Glutamatergic neuron (in vitro differentiated cells): ENCODE data around the gene ACTL7B. TPM values are rescaled to one million over a fixed set of nuclear protein-coding genes. Genes with fewer than 3 reads are reported as not detected.

ENCODE experiments used
- DNase-seq: peaks from one replicate; pipeline ENCODE4 v3.0.0; 2022
- H3K27ac Mint-ChIP-seq: one replicate; pipeline ENCODE4 v1.8.0; 2020; ENCODE audit warnings: mild to moderate bottlenecking, mixed read lengths, inconsistent platforms; ENCODE audit not compliant: unreplicated experiment
- H3K27me3 Mint-ChIP-seq: one replicate; pipeline ENCODE4 v1.8.0; 2020; ENCODE audit warnings: mild to moderate bottlenecking, moderate library complexity, mixed read lengths, inconsistent platforms; ENCODE audit not compliant: unreplicated experiment
- H3K36me3 Mint-ChIP-seq: one replicate; pipeline ENCODE4 v1.8.0; 2020; ENCODE audit warnings: mild to moderate bottlenecking, mixed read lengths, inconsistent platforms; ENCODE audit not compliant: unreplicated experiment
- H3K4me1 Mint-ChIP-seq: one replicate; pipeline ENCODE4 v1.8.0; 2020; ENCODE audit warnings: mild to moderate bottlenecking, low read depth, mixed read lengths, inconsistent platforms; ENCODE audit not compliant: unreplicated experiment
- H3K4me3 Mint-ChIP-seq: one replicate; pipeline ENCODE4 v1.8.0; 2020; ENCODE audit warnings: mild to moderate bottlenecking, mixed read lengths, inconsistent platforms; ENCODE audit not compliant: unreplicated experiment
- H3K9me3 Mint-ChIP-seq: one replicate; pipeline ENCODE4 v1.8.0; 2020; ENCODE audit warnings: mild to moderate bottlenecking, moderate library complexity, mixed read lengths, inconsistent platforms; ENCODE audit not compliant: unreplicated experiment
- CTCF ChIP-seq: fragments of 200-600 bp; sonication (generic); IDR thresholded peaks from one replicate; pipeline ENCODE4 v1.5.0; 2021; ENCODE audit not compliant: partially characterized antibody, unreplicated experiment
- total RNA-seq: library from RNA; stranded (reverse); fragmentation: NEBNext Ultra II Directional; extraction: Animal tissue kit (Norgen Biotek cat#: 25700); gene quantifications from one replicate; pipeline ENCODE4 v1.2.1, GENCODE V29; 2021; ENCODE audit not compliant: unreplicated experiment

The ACTL7B gene
- total RNA-seq, 1 donor from 2014 or later: not detected

GRCh38 chr9:108836319-108836718, 19.5 kb downstream of the ACTL7B start:
- H3K27ac Mint-ChIP-seq: no peak overlapping the region
- DNase-seq: no peak
- no peak for TF ChIP-seq CTCF
- no peaks in the 10 kb centered on the region for H3K4me1 Mint-ChIP-seq
- peaks cover 2% of the 10 kb centered on the region for H3K9me3 Mint-ChIP-seq
- H3K4me3 Mint-ChIP-seq: no peak overlapping the region
- H3K36me3 Mint-ChIP-seq: no peaks in the 10 kb centered on the region
- H3K27me3 Mint-ChIP-seq: no peaks in the 10 kb centered on the region

GRCh38 chr9:108835831-108836230, 20.0 kb downstream of the ACTL7B start:
- no peaks in the 10 kb centered on the region for H3K36me3 Mint-ChIP-seq
- no peaks in the 10 kb centered on the region for H3K4me1 Mint-ChIP-seq
- no peak overlapping the region for H3K27ac Mint-ChIP-seq
- peaks cover 2% of the 10 kb centered on the region for H3K9me3 Mint-ChIP-seq
- H3K4me3 Mint-ChIP-seq: no peak overlapping the region
- no peaks in the 10 kb centered on the region for H3K27me3 Mint-ChIP-seq
- DNase-seq: no peak
- TF ChIP-seq CTCF: no peak

- H3K4me1 Mint-ChIP-seq: no peaks in the 10 kb centered on the region
- H3K27ac Mint-ChIP-seq: no peak overlapping the region
These were observed 20.7 kb downstream of the ACTL7B start for GRCh38 chr9:108834959-108835665.

GRCh38 chr9:108832179-108832500, 23.6 kb downstream of the ACTL7B start:
- Mint-ChIP-seq H3K36me3 (no peaks in the 10 kb centered on the region), H3K27ac (no peak overlapping the region), H3K27me3 (no peaks in the 10 kb centered on the region), H3K4me1 (no peaks in the 10 kb centered on the region), H3K9me3 (peaks cover under 1% of the 10 kb centered on the region), H3K4me3 (no peak overlapping the region)
- no peak for DNase-seq
- TF ChIP-seq CTCF: no peak

More at GRCh38 chr9:108834959-108835665, 20.7 kb downstream of the ACTL7B start:
- Mint-ChIP-seq H3K36me3 (no peaks in the 10 kb centered on the region), H3K27me3 (no peaks in the 10 kb centered on the region), H3K4me3 (no peak overlapping the region), H3K9me3 (peaks cover 2% of the 10 kb centered on the region)
- DNase-seq: no peak
- no peak for TF ChIP-seq CTCF

DNA sequence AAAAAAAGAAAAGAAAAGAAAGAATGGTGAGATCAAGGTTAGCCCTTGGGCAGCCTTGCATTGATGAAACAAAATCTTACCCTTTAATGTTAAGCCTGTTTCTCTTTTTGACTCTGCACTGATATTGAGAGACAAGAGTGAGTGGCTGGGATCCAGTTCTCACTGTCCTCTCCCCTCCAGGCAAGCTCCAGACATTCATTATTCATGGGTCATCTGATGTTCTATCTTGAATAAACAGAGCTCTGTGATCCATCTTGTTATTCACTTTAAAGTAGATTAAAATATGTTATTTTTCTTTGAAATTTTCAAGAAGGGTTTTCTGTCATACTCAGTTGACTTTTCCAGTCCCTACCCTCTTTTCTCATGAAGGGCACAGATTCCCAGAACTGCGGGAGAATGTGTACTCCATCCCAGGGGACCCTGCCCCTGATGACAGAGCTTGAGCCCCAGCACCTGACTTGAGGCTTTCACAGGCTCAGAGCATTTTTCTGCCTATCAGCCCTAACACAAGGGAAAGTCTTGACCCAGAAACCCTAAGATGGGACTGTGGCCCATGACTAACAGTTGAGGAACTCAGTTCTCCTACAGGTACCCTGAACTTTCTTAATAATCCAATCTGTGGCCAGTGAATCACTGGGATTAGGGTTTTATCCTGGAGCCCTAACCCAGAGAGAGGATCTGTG, 24.1 kb downstream of the ACTL7B start:
- no peak for DNase-seq
- Mint-ChIP-seq H3K4me3 (no peak overlapping the region), H3K36me3 (no peaks in the 10 kb centered on the region), H3K27ac (no peak overlapping the region), H3K4me1 (no peaks in the 10 kb centered on the region), H3K27me3 (no peaks in the 10 kb centered on the region), H3K9me3 (no peaks in the 10 kb centered on the region)
- TF ChIP-seq CTCF: no peak
